Gastrocnemius medialis (tissue), 4 donors: Measurements from ENCODE around the gene STAM.

ENCODE experiments used
- POLR2A ChIP-seq, 2 donors: fragments of 450-650 bp; IDR thresholded peaks; one replicate each; pipeline ENCODE4 v1.6.1; 2017; ENCODE audit warnings: antibody characterized with exemption in 2 of 2, mild to moderate bottlenecking in 2 of 2, moderate library complexity in 2 of 2
- TF ChIP-seq, protein P1 (sequence below), 5 experiments: fragments of 450-650 bp in 3 of 5; fragments of 200-600 bp in 2 of 5; sonication (generic) in 2 of 5; IDR thresholded peaks in 4 of 5; conservative IDR thresholded peaks in 1 of 5; 1 replicate in 4 of 5; 2 replicates in 1 of 5; pipeline ENCODE4 v1.5.1; 2016 to 2019; ENCODE audit warnings: antibody characterized with exemption in 5 of 5, mild to moderate bottlenecking in 3 of 5, moderate library complexity in 3 of 5

DNA sequence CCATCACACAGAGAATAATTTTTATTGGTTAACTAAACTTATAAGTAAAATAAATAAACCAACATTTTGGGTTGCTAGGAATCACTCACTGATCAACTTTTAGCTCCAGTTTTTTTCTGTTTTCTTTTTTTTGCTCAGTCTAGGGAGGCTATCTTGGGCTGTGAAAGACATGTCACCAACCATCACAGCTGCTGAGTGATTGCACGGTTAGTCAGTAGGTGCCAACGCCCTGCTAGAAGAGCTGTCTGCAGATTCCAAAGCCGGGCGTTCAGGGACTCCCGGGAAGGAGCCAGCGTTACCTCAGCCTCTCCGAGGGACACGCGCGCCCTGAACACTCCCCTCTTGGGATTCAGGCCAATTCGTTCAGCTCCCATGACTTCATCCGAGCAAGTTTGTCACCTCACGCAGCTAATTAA, 604 bp upstream of the STAM start:
- TF ChIP-seq, protein P1, sequence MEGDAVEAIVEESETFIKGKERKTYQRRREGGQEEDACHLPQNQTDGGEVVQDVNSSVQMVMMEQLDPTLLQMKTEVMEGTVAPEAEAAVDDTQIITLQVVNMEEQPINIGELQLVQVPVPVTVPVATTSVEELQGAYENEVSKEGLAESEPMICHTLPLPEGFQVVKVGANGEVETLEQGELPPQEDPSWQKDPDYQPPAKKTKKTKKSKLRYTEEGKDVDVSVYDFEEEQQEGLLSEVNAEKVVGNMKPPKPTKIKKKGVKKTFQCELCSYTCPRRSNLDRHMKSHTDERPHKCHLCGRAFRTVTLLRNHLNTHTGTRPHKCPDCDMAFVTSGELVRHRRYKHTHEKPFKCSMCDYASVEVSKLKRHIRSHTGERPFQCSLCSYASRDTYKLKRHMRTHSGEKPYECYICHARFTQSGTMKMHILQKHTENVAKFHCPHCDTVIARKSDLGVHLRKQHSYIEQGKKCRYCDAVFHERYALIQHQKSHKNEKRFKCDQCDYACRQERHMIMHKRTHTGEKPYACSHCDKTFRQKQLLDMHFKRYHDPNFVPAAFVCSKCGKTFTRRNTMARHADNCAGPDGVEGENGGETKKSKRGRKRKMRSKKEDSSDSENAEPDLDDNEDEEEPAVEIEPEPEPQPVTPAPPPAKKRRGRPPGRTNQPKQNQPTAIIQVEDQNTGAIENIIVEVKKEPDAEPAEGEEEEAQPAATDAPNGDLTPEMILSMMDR (IDR thresholded peaks at IDR 0.05 in 4 of 5, conservative IDR thresholded peaks at IDR 0.05 in 1 of 5): no peak
- TF ChIP-seq POLR2A (IDR thresholded peaks at IDR 0.05): no peak
